Metanephros (tissue), 2 donors: Measurements from ENCODE around the gene TULP3. TPM values are rescaled to one million over a fixed set of nuclear protein-coding genes. Genes with fewer than 3 reads are reported as not detected.

Experiments used
- small RNA-seq: library from RNA; depleted of rRNA; stranded (forward); fragments of <200 nt; gene quantifications from one replicate; pipeline ENCODE3, GENCODE V24; 2014; ENCODE audit warnings: low replicate concordance
- total RNA-seq: library from RNA; depleted of rRNA; stranded (reverse); fragments of >200 nt; gene quantifications from one replicate; pipeline ENCODE4 v1.2.3, GENCODE V29; 2014

The TULP3 gene
- total RNA-seq, result 18.5 TPM

GRCh38 chr12:2890388-2891239, at the start of gene TULP3:
Gene TULP3 (plus strand): TSS chr12:2890891. CDS start chr12:2890948, 57 bp downstream.

GRCh38 chr12:2857021-2857431, 33.7 kb upstream of the TULP3 start, which contains the start of gene TEX52:
Gene TEX52 (minus strand): TSS chr12:2857039. CDS start chr12:2857026, 13 bp downstream.

GRCh38 chr12:2877047-2877952, 13.4 kb upstream of the TULP3 start, which contains the start of the genes FOXM1 and RHNO1:
Gene FOXM1 (minus strand): TSS chr12:2877174. CDS start chr12:2874478, 2,696 bp downstream.
Gene RHNO1 (plus strand): TSS chr12:2877223. CDS start chr12:2885367, 8,144 bp downstream.

GRCh38 chr12:2959192-2959504, 68.5 kb downstream of the TULP3 start, which contains the start of gene TEAD4:
Gene TEAD4 (plus strand): TSS chr12:2959397.

Small RNA genes within 50 kb of the gene (small RNA-seq; reads per million reads assigned to genes)
- not detected for gene RNU6-1315P

Other genes with a start within 250 kb of the TULP3 start
- gene FKBP4, start 95.9 kb upstream of the TULP3 start, total RNA-seq, result 95.3 TPM
- gene ITFG2, start 78.2 kb upstream of the TULP3 start, total RNA-seq, result 46.2 TPM
- gene NRIP2, start 55.9 kb upstream of the TULP3 start, total RNA-seq, result 8.4 TPM
- not detected for gene TEX52, start 33.9 kb upstream of the TULP3 start, total RNA-seq
- 11.0 TPM for gene FOXM1, start 13.7 kb upstream of the TULP3 start, total RNA-seq
- gene RHNO1, start 13.7 kb upstream of the TULP3 start, total RNA-seq, result 21.3 TPM
- 18.3 TPM for gene TEAD4, start 68.5 kb downstream of the TULP3 start, total RNA-seq
- 94.7 TPM for gene TSPAN9, start 186.5 kb downstream of the TULP3 start, total RNA-seq